Trophoblast cell (in vitro differentiated cells and primary cell): ENCODE data around the gene RBM20.
A peak's percentile ranks its signal among the peaks of the same experiment; 100 is the strongest.

Experiments used
- DNase-seq, 2 donors: peaks; one replicate each; pipeline ENCODE4 v3.0.0-alpha.2; 2016
- H2AFZ ChIP-seq: 2 replicates; pipeline ENCODE4 v1.6.1; 2013; ENCODE audit warnings: low read length, moderate library complexity, mild to moderate bottlenecking; ENCODE audit not compliant: insufficient read depth, poor library complexity
- H2AK5ac ChIP-seq: 2 replicates; pipeline ENCODE4 v1.6.1; 2013; ENCODE audit warnings: mild to moderate bottlenecking, low read length
- H2BK120ac ChIP-seq: 2 replicates; pipeline ENCODE4 v1.6.1; 2013; ENCODE audit warnings: low read length, mild to moderate bottlenecking, moderate library complexity; ENCODE audit not compliant: insufficient read depth, poor library complexity
- H2BK12ac ChIP-seq: 2 replicates; pipeline ENCODE4 v1.6.1; 2013; ENCODE audit warnings: mild to moderate bottlenecking, low read length, moderate library complexity
- H2BK5ac ChIP-seq: 2 replicates; pipeline ENCODE4 v1.6.1; 2013; ENCODE audit warnings: low read length, low read depth, moderate library complexity, mild to moderate bottlenecking; ENCODE audit not compliant: poor library complexity
- H3K14ac ChIP-seq: 2 replicates; pipeline ENCODE4 v1.6.1; 2013; ENCODE audit warnings: mild to moderate bottlenecking, low read length
- H3K18ac ChIP-seq: 2 replicates; pipeline ENCODE4 v1.6.1; 2013; ENCODE audit warnings: mild to moderate bottlenecking, low read length
- H3K23ac ChIP-seq: 2 replicates; pipeline ENCODE4 v1.6.1; 2013; ENCODE audit warnings: low read length
- H3K27ac ChIP-seq: 2 replicates; pipeline ENCODE4 v1.5.1; 2013; ENCODE audit warnings: low read depth, mild to moderate bottlenecking, inconsistent platforms, low read length, moderate library complexity
- H3K27me3 ChIP-seq: 2 replicates; pipeline ENCODE4 v1.6.1; 2013; ENCODE audit warnings: inconsistent platforms, mild to moderate bottlenecking, low read length, moderate library complexity; ENCODE audit not compliant: insufficient read depth
- H3K36me3 ChIP-seq, 2 experiments: 1 replicate in 1 of 2; 2 replicates in 1 of 2; pipeline ENCODE4 v1.6.1; 2013; ENCODE audit warnings: low read length in 2 of 2, mild to moderate bottlenecking in 2 of 2, moderate library complexity in 1 of 2; ENCODE audit not compliant: insufficient read depth in 2 of 2, control insufficient read depth in 1 of 2
- H3K4ac ChIP-seq: 2 replicates; pipeline ENCODE4 v1.6.1; 2013; ENCODE audit warnings: low read depth, mild to moderate bottlenecking, low read length, moderate library complexity
- H3K4me1 ChIP-seq, 2 experiments: 1 replicate in 1 of 2; 2 replicates in 1 of 2; pipeline ENCODE4 v1.6.1; 2013; ENCODE audit warnings: low read length in 2 of 2, mild to moderate bottlenecking in 2 of 2, moderate library complexity in 1 of 2; ENCODE audit not compliant: insufficient read depth in 2 of 2, control insufficient read depth in 1 of 2
- H3K4me2 ChIP-seq: 2 replicates; pipeline ENCODE4 v1.6.1; 2013; ENCODE audit warnings: inconsistent platforms, mild to moderate bottlenecking, low read length, moderate library complexity
- H3K4me3 ChIP-seq: 2 replicates; pipeline ENCODE4 v1.5.1; 2013; ENCODE audit warnings: mild to moderate bottlenecking, low read depth, low read length, inconsistent platforms
- H3K79me1 ChIP-seq: one replicate; pipeline ENCODE4 v1.6.1; 2013; ENCODE audit warnings: low read length
- H3K79me2 ChIP-seq: 2 replicates; pipeline ENCODE4 v1.6.1; 2013; ENCODE audit warnings: low read length, mild to moderate bottlenecking; ENCODE audit not compliant: control insufficient read depth, insufficient read depth, poor library complexity
- H3K9ac ChIP-seq: 2 replicates; pipeline ENCODE4 v1.6.1; 2013; ENCODE audit warnings: mild to moderate bottlenecking, low read length
- H3K9me3 ChIP-seq: 2 replicates; pipeline ENCODE4 v1.6.1; 2013; ENCODE audit warnings: low read depth, mild to moderate bottlenecking, control low read depth, inconsistent platforms, low read length; ENCODE audit not compliant: insufficient read depth
- H4K12ac ChIP-seq: 2 replicates; pipeline ENCODE4 v1.6.1; 2013; ENCODE audit warnings: low read depth, mild to moderate bottlenecking, low read length, moderate library complexity
- H4K8ac ChIP-seq: 2 replicates; pipeline ENCODE4 v1.6.1; 2013; ENCODE audit warnings: low read depth, mild to moderate bottlenecking, low read length, moderate library complexity
- H4K91ac ChIP-seq: one replicate; pipeline ENCODE4 v1.6.1; 2013; ENCODE audit warnings: low read depth, mild to moderate bottlenecking, low read length, moderate library complexity
- WGBS: extraction: QIAGEN DNeasy Blood & Tissue Kit; methylation state at CpG from one replicate; pipeline ENCODE4 v1.1.7; 2013; ENCODE audit warnings: missing lambda C conversion rate; ENCODE audit not compliant: insufficient read length, insufficient coverage; ENCODE audit errors: extremely low coverage; 5-methylcytosine and 5-hydroxymethylcytosine counted together

RBM20 gene

DNA sequence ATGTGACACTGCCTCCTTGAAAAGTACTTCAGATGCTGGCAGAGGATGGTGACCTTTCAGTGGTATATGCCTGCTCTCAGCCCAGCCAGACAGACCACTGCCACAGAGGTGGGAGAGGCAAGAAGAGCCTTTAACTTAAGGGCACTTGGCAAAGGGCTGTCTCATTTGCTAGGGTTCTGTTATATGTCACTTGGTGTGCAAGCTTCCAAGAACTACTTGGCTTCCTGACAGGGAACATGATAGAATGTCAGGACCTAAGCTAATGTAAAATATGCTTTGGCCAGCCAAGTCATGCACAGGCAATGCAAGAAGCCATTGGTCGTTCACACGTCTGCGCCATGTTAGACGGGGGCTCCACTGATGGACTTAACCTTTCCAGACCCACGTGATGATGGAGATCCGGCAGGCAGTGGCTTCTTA, 54.7 kb downstream of the RBM20 start:
- peaks cover 0 to 8% of the 10 kb centered on the region in 2 experiments for H3K4me1 ChIP-seq
- H3K79me2 ChIP-seq, result no peaks in the 10 kb centered on the region
- H3K9me3 ChIP-seq, result no peaks in the 10 kb centered on the region
- no peak overlapping the region for H3K4me3 ChIP-seq
- H3K27me3 ChIP-seq, result no peaks in the 10 kb centered on the region
- H4K12ac ChIP-seq, result no peak overlapping the region
- H2BK12ac ChIP-seq, result no peak overlapping the region
- no peak overlapping the region for H3K23ac ChIP-seq
- no peaks in the 10 kb centered on the region for H3K36me3 ChIP-seq
- H2BK120ac ChIP-seq, result no peak overlapping the region
- no peak overlapping the region for H3K14ac ChIP-seq
- no peak overlapping the region for H3K27ac ChIP-seq
- H2BK5ac ChIP-seq, result no peak overlapping the region
- H3K9ac ChIP-seq, result no peak overlapping the region
- H2AFZ ChIP-seq, result no peak overlapping the region
- H3K79me1 ChIP-seq, result no peaks in the 10 kb centered on the region
- H2AK5ac ChIP-seq, result no peak overlapping the region
- no peak overlapping the region for H4K91ac ChIP-seq
- no peak overlapping the region for H3K4me2 ChIP-seq
- no peak overlapping the region for H3K4ac ChIP-seq
- no peak for DNase-seq
- no CpG with 5 or more reads among the region's 6 CpGs for WGBS
- H3K18ac ChIP-seq, result no peak overlapping the region
- no peak overlapping the region for H4K8ac ChIP-seq

DNA sequence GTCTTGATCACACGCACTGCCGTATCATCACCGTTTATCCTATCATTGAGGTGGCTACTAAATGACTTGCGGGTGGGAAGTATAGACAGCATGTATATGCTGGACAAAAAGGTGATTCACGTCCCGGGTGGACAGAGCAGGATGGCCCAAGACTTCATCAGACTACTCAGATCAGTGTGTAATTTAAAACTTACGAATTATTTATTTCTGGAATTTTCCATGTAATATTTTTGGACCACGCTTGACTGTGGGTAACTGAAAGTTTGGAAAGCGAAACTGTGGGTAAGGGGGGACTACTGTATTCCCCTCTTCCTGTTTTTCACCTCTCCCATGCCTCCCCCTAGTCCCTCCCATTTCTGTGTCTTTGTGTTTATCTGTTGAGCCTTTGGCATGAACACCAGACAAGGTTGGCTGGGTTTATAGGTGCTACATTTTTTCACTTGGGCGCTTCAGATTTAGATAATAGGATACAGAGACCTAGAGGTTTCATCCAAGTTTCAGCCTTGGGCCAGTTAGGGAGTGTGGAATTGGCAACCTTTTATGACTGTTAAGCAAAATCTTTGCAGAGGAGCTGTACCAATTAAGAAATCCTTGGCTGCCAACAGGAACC, 55.8 kb downstream of the RBM20 start:
- Histone ChIP-seq H3K18ac (no peak overlapping the region), H3K36me3 (no peaks in the 10 kb centered on the region), H3K4me3 (no peak overlapping the region), H3K27me3 (no peaks in the 10 kb centered on the region), H4K12ac (no peak overlapping the region), H2BK120ac (peak overlapping the region; percentile 48), H2BK5ac (no peak overlapping the region), H3K4ac (no peak overlapping the region), H3K4me2 (no peak overlapping the region), H3K14ac (no peak overlapping the region), H4K91ac (no peak overlapping the region), H3K27ac (no peak overlapping the region), H3K9ac (no peak overlapping the region), H3K23ac (no peak overlapping the region), H3K4me1 (peaks cover 0 to 8% of the 10 kb centered on the region in 2 experiments), H2AK5ac (no peak overlapping the region), H3K9me3 (no peaks in the 10 kb centered on the region), H2BK12ac (no peak overlapping the region), H3K79me1 (no peaks in the 10 kb centered on the region), H4K8ac (no peak overlapping the region), H2AFZ (no peak overlapping the region), H3K79me2 (no peaks in the 10 kb centered on the region)
- no CpG with 5 or more reads among the region's 10 CpGs for WGBS
- no peak for DNase-seq

DNA sequence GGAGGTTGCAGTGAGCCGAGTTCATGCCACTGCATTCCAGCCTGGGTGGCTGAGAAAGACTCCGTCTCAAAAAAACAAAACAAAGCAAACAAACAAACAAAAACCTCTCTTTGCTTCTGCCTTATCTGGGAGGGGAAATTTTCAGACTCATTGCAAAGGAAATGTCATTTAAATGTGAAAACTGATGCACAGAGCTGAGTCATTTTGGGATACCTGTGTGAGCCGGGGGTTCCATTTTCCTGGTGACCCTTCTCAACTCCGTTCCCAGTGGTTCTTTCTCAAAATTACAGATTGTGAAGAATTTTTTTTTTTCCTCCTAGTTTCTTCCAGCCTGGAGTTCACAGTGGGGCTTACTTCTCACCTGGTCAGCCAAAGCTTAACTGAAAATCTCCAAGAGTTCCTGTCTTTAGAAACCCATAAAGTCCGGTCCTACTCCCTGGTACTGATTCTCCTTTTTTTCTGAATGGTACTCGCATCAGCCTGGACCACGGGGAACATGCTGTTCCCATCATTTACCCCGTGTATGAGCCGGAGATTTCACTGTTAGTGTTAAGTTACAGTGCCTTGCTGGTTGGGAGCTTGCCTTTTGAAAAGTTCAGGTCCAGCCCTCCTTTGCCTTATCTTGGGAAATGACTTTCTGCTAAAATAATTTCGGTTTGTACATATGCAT, 56.9 kb downstream of the RBM20 start:
- no peak overlapping the region for H2AK5ac ChIP-seq
- no peak overlapping the region for H3K23ac ChIP-seq
- H3K4me3 ChIP-seq, result no peak overlapping the region
- no peak overlapping the region for H3K9ac ChIP-seq
- no peak overlapping the region for H3K4me2 ChIP-seq
- no peaks in the 10 kb centered on the region for H3K79me2 ChIP-seq
- H3K4ac ChIP-seq, result no peak overlapping the region
- no CpG with 5 or more reads among the region's 10 CpGs for WGBS
- no peak for DNase-seq
- no peak overlapping the region for H2BK5ac ChIP-seq
- H3K36me3 ChIP-seq, result no peaks in the 10 kb centered on the region
- H2BK120ac ChIP-seq, result no peak overlapping the region
- H2AFZ ChIP-seq, result no peak overlapping the region
- no peaks in the 10 kb centered on the region for H3K27me3 ChIP-seq
- H3K4me1 ChIP-seq, result peaks cover 0 to 8% of the 10 kb centered on the region in 2 experiments
- no peak overlapping the region for H2BK12ac ChIP-seq
- H3K27ac ChIP-seq, result no peak overlapping the region
- H3K14ac ChIP-seq, result no peak overlapping the region
- H4K91ac ChIP-seq, result no peak overlapping the region
- no peak overlapping the region for H3K18ac ChIP-seq
- H3K9me3 ChIP-seq, result no peaks in the 10 kb centered on the region
- H4K12ac ChIP-seq, result no peak overlapping the region
- H3K79me1 ChIP-seq, result no peaks in the 10 kb centered on the region
- H4K8ac ChIP-seq, result no peak overlapping the region

DNA sequence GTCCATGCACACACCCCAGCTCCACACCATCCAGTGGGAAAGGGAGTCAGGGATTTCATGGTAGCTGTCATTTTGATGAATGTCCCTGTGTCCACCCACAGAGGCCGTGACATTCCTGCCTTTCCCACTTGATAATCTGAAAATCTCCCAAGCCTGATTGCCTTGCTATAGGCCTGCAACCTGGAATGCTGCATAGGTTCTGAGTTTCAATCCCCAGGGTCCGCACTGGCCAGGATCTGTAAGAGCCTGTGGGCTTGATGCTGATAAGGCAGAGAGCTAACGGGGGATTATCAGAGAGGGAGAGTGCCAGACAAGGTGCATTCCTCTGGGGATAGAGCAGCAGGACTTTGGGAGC, 57.5 kb downstream of the RBM20 start:
- no CpG with 5 or more reads among the region's 3 CpGs for WGBS

More for the DNA sequence above, 57.5 kb downstream of the RBM20 start:
- H3K9me3 ChIP-seq, result no peaks in the 10 kb centered on the region
- H3K4ac ChIP-seq, result no peak overlapping the region
- H3K23ac ChIP-seq, result no peak overlapping the region
- no peak overlapping the region for H2BK120ac ChIP-seq
- H4K91ac ChIP-seq, result no peak overlapping the region
- H3K4me2 ChIP-seq, result no peak overlapping the region
- no peak overlapping the region for H3K4me3 ChIP-seq
- H3K27me3 ChIP-seq, result no peaks in the 10 kb centered on the region
- no peak overlapping the region for H2AK5ac ChIP-seq
- no peak overlapping the region for H3K18ac ChIP-seq
- H2BK12ac ChIP-seq, result no peak overlapping the region
- peak overlapping the region; percentile 74 for H2AFZ ChIP-seq
- H3K36me3 ChIP-seq, result no peaks in the 10 kb centered on the region
- peaks cover 5 to 12% of the 10 kb centered on the region in 2 experiments for H3K4me1 ChIP-seq
- H3K27ac ChIP-seq, result no peak overlapping the region
- no peak overlapping the region for H4K12ac ChIP-seq
- no peak overlapping the region for H2BK5ac ChIP-seq
- no peak overlapping the region for H3K14ac ChIP-seq
- H3K9ac ChIP-seq, result no peak overlapping the region
- H3K79me1 ChIP-seq, result peaks cover 2% of the 10 kb centered on the region
- DNase-seq, result no peak
- H3K79me2 ChIP-seq, result no peaks in the 10 kb centered on the region
- no peak overlapping the region for H4K8ac ChIP-seq
